ENCODE measurements around the gene GARS1.

The GARS1 gene

DNA sequence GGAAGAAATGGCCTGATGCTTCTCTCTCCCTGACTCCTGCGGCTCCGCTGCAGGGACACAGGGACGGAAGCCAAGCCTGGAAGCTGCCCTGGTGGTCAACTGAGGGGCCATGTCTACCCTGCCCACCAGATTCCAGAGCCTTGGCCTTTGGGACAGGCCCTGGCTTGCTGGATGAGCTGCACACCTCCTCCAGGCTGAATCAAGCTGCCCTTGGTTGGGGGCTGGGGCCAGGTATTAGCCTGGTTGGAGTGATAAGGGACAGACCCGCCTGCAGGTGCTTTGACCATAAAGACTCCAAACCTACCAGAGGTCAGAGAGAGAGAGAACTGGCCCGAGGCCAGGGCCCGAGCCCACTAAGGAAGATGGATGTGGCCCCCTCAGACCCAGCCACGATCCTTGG is 57.5 kb downstream of the GARS1 start:
- no peak overlapping the region for H3K27ac ChIP-seq (ENCODE audit: insufficient read depth, low read length, poor library complexity, severe bottlenecking)
- H3K4me3 ChIP-seq (ENCODE audit: insufficient read depth, low read depth, low read length, poor library complexity, severe bottlenecking), result no peak overlapping the region
- H3K4me1 ChIP-seq (ENCODE audit: control insufficient read depth, insufficient read depth, low read length, poor library complexity, severe bottlenecking), result no peaks in the 10 kb centered on the region
- no peaks in the 10 kb centered on the region for H3K9me3 ChIP-seq (ENCODE audit: control insufficient read depth, low read length)
- H3K36me3 ChIP-seq (ENCODE audit: control insufficient read depth, insufficient read depth, low read length), result no peaks in the 10 kb centered on the region
- DNase-seq, result no peak
- no peaks in the 10 kb centered on the region for H3K27me3 ChIP-seq (replicated peaks; ENCODE audit: control insufficient read depth, insufficient read depth, low read length, poor library complexity, severe bottlenecking)

DNA sequence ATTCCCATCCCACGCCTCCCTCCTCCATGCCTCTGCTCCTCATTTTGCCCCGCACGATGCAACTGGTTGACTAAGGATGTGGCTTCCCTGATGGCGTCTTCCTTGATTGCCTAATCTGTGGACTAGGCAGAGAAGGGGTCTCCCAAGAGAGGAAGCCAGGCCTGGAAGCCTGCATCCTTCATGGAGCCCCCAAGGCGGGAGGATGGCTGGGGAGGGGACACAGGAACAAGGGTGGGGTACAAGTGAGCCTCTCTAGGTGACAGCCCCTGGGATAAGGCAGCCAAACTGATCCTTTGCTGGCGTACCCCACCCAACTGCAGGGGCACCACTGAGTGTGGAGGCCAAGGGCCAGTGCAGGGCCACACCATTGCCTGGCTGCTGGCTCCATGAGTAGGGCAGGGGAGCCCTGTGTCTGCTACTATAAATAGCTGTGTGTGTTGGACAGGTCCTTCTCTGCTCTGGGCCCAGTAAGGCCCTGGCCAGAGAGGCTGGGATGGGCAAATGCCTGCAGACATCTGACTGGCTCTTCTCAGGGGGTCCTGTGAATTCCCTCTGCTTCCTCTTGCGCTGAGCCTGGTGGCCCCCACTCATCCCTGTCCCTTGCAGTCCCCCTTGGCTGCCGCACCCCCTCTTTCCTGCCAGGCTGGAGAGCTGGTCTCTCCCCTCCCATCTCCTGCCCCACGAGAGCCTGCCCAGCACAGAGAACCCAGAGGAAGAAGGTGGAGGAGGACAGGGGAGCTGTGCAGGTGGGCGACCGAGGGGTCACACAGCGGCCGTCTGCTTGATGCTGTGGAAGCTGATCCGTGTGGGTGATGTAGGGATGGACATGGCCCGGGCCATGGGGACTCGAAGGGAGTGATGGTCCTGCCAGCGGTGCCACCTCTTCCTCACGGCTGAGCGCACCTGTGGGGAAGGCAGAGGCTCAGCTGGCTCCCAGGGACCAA is 58.3 kb downstream of the GARS1 start:
- no peak for DNase-seq
- no peak overlapping the region for H3K27ac ChIP-seq (ENCODE audit: insufficient read depth, low read length, poor library complexity, severe bottlenecking)
- no peaks in the 10 kb centered on the region for H3K4me1 ChIP-seq (ENCODE audit: control insufficient read depth, insufficient read depth, low read length, poor library complexity, severe bottlenecking)
- H3K9me3 ChIP-seq (ENCODE audit: control insufficient read depth, low read length), result no peaks in the 10 kb centered on the region
- H3K4me3 ChIP-seq (ENCODE audit: insufficient read depth, low read depth, low read length, poor library complexity, severe bottlenecking), result no peak overlapping the region
- no peaks in the 10 kb centered on the region for H3K27me3 ChIP-seq (replicated peaks; ENCODE audit: control insufficient read depth, insufficient read depth, low read length, poor library complexity, severe bottlenecking)
- H3K36me3 ChIP-seq (ENCODE audit: control insufficient read depth, insufficient read depth, low read length), result no peaks in the 10 kb centered on the region

DNA sequence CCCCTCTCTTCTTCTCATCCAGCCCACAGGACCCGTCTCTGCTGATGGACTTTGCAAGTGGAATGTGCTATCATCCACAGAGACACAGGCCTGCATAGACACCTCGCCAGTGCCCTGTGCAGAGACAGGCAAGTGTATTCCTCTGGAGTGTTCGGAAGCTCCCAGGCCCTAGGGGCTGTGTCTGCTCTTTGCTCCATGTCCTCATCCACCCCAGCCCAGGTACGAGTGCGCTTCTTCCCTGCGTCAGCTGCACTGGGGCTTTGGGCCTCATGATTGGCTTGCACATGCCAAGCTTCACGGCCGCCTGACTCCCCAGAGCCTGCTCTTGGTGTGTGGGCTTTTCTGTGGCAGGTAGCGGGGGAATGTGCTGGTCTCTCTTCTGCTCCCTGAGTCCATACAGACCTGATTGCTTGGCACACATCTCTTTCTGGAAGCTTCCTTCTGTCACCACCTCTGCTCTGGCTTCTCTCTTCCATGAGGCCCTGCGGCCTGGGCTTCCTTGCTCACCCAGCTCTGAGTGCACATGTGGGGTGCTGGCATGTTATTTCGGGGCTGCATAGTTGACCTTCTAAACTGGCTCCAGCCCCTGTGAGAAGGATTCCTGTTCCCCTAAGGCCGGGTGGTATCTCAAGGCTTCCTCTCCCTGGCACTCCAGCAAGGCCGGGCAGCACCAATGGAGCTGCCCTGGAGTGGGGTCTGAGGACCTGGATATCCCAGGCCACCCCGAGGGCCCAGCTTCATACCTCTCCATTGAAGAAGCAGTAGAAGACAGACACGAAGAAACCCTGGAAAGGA is 59.8 kb downstream of the GARS1 start:
- Histone ChIP-seq H3K4me3 (ENCODE audit: insufficient read depth, low read depth, low read length, poor library complexity, severe bottlenecking) (no peak overlapping the region), H3K9me3 (ENCODE audit: control insufficient read depth, low read length) (no peaks in the 10 kb centered on the region), H3K27me3 (replicated peaks; ENCODE audit: control insufficient read depth, insufficient read depth, low read length, poor library complexity, severe bottlenecking) (no peaks in the 10 kb centered on the region), H3K4me1 (ENCODE audit: control insufficient read depth, insufficient read depth, low read length, poor library complexity, severe bottlenecking) (no peaks in the 10 kb centered on the region), H3K27ac (ENCODE audit: insufficient read depth, low read length, poor library complexity, severe bottlenecking) (no peak overlapping the region), H3K36me3 (ENCODE audit: control insufficient read depth, insufficient read depth, low read length) (no peaks in the 10 kb centered on the region)
- no peak for DNase-seq

DNA sequence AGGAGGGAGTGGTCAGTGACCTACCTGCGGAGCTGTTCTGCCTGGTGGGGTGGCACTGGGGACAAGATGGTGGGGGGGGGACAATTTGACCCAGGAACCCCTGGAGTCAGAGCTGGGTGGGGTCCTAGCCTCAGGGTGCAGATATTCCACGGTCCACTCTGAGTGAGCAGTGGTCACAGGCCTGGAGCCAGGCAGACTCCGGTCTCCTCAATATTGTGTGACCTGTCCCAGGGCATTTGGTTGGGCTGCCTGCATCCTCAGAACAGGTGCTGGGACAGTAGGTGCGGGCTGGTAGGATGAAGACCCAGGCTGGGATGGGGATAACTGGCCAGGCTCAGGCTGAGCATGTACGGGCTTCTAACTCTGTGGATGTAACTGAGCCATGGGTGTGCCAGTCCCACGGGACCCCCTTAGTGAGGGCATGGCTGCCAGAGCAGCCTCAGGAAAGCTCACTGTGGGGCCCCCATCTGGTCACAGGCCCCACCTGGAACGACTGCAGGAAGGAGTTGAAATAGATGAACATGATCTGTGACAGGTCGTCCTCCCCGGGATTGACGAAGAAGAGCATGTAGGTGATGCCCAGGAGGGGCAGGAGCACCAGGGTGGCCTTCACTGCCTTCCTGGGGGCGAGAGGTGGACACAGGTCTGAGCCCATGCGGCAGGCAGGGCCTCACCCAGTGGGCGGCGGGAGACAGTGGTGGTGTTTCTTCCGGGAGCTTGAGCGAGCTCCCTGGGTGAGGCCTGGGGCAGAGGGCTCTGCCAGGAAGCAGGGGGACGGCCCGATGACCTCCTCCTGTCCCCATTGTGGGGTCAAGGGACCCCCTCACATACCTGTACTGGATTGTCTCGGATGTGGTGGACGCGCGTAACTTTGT is 60.7 kb downstream of the GARS1 start:
- no peak for DNase-seq
- Histone ChIP-seq H3K27me3 (replicated peaks; ENCODE audit: control insufficient read depth, insufficient read depth, low read length, poor library complexity, severe bottlenecking) (no peaks in the 10 kb centered on the region), H3K9me3 (ENCODE audit: control insufficient read depth, low read length) (no peaks in the 10 kb centered on the region), H3K4me3 (ENCODE audit: insufficient read depth, low read depth, low read length, poor library complexity, severe bottlenecking) (no peak overlapping the region), H3K36me3 (ENCODE audit: control insufficient read depth, insufficient read depth, low read length) (no peaks in the 10 kb centered on the region), H3K4me1 (ENCODE audit: control insufficient read depth, insufficient read depth, low read length, poor library complexity, severe bottlenecking) (no peaks in the 10 kb centered on the region), H3K27ac (ENCODE audit: insufficient read depth, low read length, poor library complexity, severe bottlenecking) (no peak overlapping the region)

DNA sequence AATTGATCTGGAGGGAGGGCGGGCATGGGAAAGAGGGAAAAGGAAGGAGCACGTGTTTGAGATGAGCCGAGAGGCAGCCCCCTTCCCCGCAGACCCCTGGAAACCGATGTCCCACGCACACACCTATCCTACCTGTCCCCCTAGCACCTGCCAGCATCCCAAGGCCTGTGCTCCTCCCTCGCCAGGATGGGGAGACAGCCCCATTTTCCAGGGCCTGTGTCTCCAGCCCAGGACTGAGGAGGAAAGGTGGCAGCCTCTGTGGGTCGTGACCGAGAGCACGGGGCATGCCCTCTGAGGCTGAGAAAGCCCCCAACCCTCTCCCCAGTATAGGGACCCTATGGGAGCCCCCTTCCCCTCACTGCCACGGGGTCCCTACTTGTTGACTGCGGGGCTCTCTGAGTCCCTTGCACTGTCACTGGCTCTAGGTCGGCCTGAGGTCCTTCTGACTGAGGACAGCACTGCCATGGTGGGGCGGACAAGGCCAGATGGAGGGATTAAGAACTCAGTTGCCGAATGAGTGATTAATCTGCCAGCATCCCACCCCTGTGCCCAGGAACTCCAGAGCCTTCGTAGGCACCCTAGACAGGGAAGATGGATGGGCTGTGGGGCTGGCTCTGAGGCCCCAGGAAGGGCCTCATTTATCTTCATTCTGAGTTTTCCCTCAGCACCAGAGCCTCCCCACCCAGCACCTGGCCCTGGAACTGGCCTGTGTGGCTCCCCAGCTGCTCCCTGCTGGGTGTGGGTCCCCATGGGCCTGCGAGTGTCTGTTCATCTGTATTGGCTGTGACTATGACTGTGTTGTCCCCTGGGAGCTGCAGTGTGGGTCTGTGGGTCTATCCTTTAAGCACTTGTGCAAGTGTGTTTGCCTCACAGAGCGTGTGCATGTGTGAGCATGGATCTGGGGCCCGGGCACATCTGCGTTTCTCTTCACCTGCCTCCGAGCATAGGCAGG is 61.6 kb downstream of the GARS1 start:
- Histone ChIP-seq H3K9me3 (ENCODE audit: control insufficient read depth, low read length) (no peaks in the 10 kb centered on the region), H3K27ac (ENCODE audit: insufficient read depth, low read length, poor library complexity, severe bottlenecking) (no peak overlapping the region), H3K36me3 (ENCODE audit: control insufficient read depth, insufficient read depth, low read length) (no peaks in the 10 kb centered on the region), H3K4me3 (ENCODE audit: insufficient read depth, low read depth, low read length, poor library complexity, severe bottlenecking) (no peak overlapping the region), H3K4me1 (ENCODE audit: control insufficient read depth, insufficient read depth, low read length, poor library complexity, severe bottlenecking) (no peaks in the 10 kb centered on the region), H3K27me3 (replicated peaks; ENCODE audit: control insufficient read depth, insufficient read depth, low read length, poor library complexity, severe bottlenecking) (no peaks in the 10 kb centered on the region)
- DNase-seq, result no peak

DNA sequence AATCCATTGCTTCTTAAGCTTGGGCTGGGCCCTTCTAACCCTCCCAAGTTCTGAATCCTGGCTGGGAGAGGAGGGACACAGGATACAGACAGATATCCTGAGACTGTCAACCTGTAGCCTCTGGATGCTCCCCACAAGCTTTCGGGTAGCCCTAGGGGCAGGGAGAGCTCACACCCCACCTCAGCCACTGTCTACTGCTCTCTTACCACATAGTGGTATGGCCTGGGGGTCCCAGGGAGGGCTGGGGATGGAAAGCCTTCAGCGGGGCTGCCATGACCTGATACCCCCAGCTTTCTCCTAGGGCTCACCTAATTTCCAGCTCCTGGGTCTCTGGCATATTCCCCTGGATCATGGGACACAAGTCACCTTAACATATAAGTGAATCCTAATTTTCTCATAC is 62.5 kb downstream of the GARS1 start:
- no peaks in the 10 kb centered on the region for H3K9me3 ChIP-seq (ENCODE audit: control insufficient read depth, low read length)
- H3K4me3 ChIP-seq (ENCODE audit: insufficient read depth, low read depth, low read length, poor library complexity, severe bottlenecking), result no peak overlapping the region
- no peak overlapping the region for H3K27ac ChIP-seq (ENCODE audit: insufficient read depth, low read length, poor library complexity, severe bottlenecking)
- DNase-seq, result no peak
- no peaks in the 10 kb centered on the region for H3K36me3 ChIP-seq (ENCODE audit: control insufficient read depth, insufficient read depth, low read length)
- no peaks in the 10 kb centered on the region for H3K27me3 ChIP-seq (replicated peaks; ENCODE audit: control insufficient read depth, insufficient read depth, low read length, poor library complexity, severe bottlenecking)
- H3K4me1 ChIP-seq (ENCODE audit: control insufficient read depth, insufficient read depth, low read length, poor library complexity, severe bottlenecking), result no peaks in the 10 kb centered on the region

DNA sequence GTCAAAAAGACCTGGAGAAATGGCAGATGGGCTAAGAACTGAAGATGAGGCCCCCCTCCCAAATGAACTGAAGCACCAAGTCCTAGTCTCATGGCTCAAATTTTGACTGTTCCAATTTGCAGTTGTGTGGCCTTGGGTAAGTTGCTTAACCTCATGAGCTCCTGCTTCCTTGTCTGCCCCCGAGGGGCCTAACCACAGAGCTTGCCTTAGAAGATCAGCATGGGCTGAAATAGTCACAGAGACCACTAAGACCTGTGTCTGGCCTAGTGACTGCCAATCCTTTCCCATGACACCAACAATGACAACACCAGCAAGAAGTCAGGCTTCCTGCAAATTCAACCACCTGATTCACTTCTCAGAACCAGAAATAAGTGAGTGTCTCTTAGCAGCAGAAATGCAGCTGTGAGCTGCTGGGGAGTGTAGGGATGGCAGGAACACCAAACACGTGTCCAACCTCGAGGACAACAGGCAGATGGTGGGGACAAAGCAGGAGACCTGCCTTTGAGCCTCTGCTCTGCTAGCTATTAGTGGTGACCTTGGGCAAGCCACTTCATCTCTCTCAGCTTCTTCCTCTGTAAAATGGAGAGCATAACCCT is 63.9 kb downstream of the GARS1 start:
- Histone ChIP-seq H3K36me3 (ENCODE audit: control insufficient read depth, insufficient read depth, low read length) (no peaks in the 10 kb centered on the region), H3K4me3 (ENCODE audit: insufficient read depth, low read depth, low read length, poor library complexity, severe bottlenecking) (no peak overlapping the region), H3K4me1 (ENCODE audit: control insufficient read depth, insufficient read depth, low read length, poor library complexity, severe bottlenecking) (no peaks in the 10 kb centered on the region), H3K9me3 (ENCODE audit: control insufficient read depth, low read length) (no peaks in the 10 kb centered on the region), H3K27me3 (replicated peaks; ENCODE audit: control insufficient read depth, insufficient read depth, low read length, poor library complexity, severe bottlenecking) (no peaks in the 10 kb centered on the region), H3K27ac (ENCODE audit: insufficient read depth, low read length, poor library complexity, severe bottlenecking) (no peak overlapping the region)
- no peak for DNase-seq

DNA sequence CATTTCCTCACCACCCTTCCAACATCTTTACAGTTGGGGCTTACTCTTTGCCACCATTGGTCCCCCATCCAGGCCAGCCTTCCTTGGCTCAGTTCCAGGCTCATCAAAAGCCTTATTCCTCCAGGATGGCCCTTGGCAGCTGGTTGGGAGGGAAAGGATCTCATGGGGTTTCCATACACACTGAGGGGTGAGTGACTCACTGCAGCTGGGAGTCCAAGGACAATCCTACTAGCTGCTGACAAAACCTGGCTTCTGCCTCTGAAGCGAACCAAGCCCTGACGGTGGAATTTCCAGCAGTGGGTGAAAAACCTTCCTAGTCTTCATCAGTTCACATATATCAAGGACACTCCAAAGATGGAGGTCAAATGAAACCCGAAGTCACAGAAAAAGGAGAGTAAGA is 64.6 kb downstream of the GARS1 start:
- no peaks in the 10 kb centered on the region for H3K27me3 ChIP-seq (replicated peaks; ENCODE audit: control insufficient read depth, insufficient read depth, low read length, poor library complexity, severe bottlenecking)
- H3K4me1 ChIP-seq (ENCODE audit: control insufficient read depth, insufficient read depth, low read length, poor library complexity, severe bottlenecking), result no peaks in the 10 kb centered on the region
- H3K36me3 ChIP-seq (ENCODE audit: control insufficient read depth, insufficient read depth, low read length), result no peaks in the 10 kb centered on the region
- no peaks in the 10 kb centered on the region for H3K9me3 ChIP-seq (ENCODE audit: control insufficient read depth, low read length)
- no peak overlapping the region for H3K27ac ChIP-seq (ENCODE audit: insufficient read depth, low read length, poor library complexity, severe bottlenecking)
- DNase-seq, result no peak
- H3K4me3 ChIP-seq (ENCODE audit: insufficient read depth, low read depth, low read length, poor library complexity, severe bottlenecking), result no peak overlapping the region
